ENCODE results near the gene WNT3. TPM values are rescaled to one million over a fixed set of nuclear protein-coding genes. Genes with fewer than 3 reads are reported as not detected.

Gene WNT3, protein sequence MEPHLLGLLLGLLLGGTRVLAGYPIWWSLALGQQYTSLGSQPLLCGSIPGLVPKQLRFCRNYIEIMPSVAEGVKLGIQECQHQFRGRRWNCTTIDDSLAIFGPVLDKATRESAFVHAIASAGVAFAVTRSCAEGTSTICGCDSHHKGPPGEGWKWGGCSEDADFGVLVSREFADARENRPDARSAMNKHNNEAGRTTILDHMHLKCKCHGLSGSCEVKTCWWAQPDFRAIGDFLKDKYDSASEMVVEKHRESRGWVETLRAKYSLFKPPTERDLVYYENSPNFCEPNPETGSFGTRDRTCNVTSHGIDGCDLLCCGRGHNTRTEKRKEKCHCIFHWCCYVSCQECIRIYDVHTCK
- total RNA-seq: 0.97 and 1.1 TPM in 2 replicates

GRCh38 chr17:46818316-46818928 is at the start of gene WNT3:
Gene WNT3 (minus strand): TSS chr17:46818692. CDS start chr17:46818597, 95 bp downstream.

DNA sequence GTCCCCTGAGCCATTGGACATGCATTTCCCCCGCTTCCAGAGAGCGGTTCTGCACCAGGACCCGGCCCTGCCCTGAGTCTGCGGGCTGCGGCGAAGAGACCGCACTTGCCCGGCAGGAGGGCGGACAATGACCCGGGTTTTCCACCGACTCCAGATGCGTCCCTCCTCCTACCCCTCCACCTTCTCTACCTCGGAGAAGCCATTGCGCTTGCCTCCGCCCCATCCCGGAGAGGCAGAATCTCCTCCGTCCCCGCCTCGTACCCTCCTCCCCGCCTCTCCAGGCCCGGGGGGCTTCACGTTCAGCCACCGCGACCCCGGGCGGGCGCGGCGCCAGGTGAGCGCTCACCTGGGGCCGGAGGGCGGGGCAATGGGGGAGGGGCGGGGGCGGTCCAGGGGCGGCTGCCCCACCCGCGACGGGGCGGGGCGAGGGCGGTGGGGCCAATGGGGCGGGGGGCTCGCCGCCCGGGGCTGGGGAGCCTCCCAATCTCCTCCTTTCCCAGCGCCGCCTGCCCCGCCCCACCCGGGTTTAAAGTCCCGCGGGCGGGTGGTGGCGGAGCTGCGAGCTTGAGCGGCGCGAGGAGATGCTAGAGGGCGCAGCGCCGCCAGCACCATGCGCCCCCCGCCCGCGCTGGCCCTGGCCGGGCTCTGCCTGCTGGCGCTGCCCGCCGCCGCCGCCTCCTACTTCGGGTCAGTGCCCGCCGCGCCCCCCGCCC is 32.7 kb upstream of the WNT3 start, which contains the start of gene WNT9B:
TSS of gene WNT9B (plus strand) at position 555 of the 713 bp plus-strand sequence. CDS start at position 611, 56 bp downstream.

Other genes starting within 250 kb of the WNT3 start
- 1.9 and 7.2 TPM in 2 replicates for gene ARL17A, start 239.0 kb downstream of the WNT3 start, total RNA-seq
- 33.2 and 50.2 TPM in 2 replicates for gene NSF, start 228.0 kb downstream of the WNT3 start, total RNA-seq
- not detected in 2 replicates for gene WNT9B, start 32.9 kb upstream of the WNT3 start, total RNA-seq
- 30.6 and 53.7 TPM in 2 replicates for gene GOSR2, start 104.5 kb upstream of the WNT3 start, total RNA-seq
- 0.65 TPM in 1 of 2 replicates, not detected in the other for gene RPRML, start 160.6 kb upstream of the WNT3 start, total RNA-seq